Fibroblast of skin of scalp (primary cell): ENCODE measurements around the gene VAMP1.
"Not testable (repeated sequence)": the region's sequence is repeated elsewhere in the genome, so short reads cannot be mapped to it uniquely, and the experiment has no call there.

Experiments
- DNase-seq: peaks from one replicate; pipeline ENCODE4 v3.0.0-alpha.2; 2013

Gene VAMP1

DNA sequence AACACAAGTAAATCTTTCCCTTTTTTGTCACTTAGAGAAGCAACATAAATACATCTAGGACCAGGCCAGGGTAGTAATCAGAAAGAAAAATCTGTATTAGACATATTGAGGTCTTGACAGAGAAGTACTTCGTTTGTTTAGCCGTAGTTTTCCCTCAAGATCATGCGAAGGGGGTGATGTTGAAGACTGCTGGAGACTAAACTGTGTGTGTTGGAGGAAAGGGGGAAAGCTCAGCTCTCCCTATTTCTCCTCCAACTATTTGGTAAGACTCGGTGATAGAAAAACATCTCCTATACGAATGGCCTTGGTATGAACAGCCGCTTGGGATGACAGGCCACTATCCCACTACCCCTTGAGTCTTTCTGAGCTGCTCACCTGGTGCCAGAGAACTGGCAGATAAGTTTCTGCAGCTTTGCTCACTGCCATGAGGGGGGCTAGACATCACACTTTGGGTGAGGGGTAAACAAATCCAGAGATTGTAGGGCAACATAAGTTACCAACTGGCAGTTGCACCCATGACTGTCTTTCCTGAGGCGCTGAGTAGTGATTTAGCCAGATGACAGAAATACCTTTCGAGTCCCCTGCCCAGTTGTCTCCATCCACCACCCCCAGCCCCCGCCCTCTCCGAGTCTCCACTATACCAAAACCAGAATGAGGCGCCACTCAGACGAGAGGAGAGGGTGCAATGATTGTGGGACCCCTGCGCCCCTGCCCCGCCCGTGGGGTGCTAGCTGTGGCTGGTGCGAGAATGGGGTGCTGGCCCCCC lies 685 bp downstream of the VAMP1 start:
- DNase-seq: no peak

DNA sequence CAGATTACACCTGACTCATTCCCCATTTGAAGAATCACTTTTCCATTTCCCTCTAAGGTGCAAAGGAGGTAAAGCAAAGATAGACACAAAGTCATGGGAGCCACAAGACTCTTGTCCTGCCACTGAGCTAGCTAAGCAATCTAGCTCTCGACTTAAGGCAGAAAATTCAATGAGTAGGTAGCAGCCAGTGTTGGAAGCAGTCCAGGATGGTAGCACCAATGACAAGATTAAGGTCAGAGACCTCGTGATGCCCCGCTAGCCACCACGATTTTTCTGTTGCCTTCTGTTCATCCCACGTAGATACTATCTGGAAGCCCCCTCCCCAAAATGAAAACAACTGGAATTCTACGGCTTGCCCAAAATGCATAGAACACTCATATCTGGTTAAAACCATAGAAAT lies 1.4 kb downstream of the VAMP1 start:
- DNase-seq: no peak

DNA sequence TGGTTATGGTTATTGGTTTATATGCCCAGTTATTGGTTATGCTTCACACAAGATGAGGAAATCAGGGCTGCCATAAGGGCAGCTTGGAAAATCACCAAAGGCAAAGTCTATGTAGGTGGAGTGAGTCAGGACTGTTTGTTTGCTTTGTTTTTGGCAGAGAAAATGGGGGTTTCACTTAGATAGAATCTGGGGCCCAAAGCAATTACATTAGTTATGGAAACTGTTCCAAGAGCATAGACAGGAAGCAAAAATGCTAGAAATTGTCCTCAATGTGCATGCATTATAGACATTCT lies 2.2 kb downstream of the VAMP1 start:
- no peak for DNase-seq

DNA sequence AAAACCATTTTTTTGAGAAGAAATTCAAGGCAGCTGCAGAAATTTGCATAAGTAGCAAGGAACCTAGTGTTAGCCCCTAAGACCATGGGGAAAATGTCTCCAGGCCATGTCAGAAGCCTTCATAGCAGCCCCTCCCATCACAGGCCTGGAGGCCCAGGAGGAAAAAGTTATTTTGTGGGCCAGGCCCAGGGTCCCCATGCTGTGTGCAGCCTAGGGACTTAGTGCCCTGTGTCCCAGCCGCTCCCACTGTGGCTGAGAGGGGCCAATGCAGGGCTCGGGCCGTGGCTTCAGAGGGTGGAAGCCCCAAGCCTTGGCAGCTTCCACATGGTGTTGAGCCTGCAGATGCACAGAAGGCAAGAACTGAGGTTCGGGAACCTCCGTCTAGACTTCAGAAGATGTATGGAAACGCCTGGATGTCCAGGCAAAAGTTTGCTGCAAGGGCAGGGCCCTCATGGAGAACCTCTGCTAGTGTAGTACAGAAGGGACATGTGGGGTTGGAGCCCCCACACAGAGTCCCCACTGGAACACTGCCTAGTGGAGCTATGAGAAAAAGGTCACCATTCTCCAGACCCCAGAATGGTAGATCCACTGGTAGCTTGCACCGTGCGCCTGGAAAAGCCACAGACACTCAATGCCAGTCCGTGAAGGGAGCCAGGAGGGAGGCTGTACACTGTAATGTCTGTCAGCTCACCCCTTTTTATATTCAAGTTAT lies 2.8 kb downstream of the VAMP1 start:
- not testable (repeated sequence) for DNase-seq

DNA sequence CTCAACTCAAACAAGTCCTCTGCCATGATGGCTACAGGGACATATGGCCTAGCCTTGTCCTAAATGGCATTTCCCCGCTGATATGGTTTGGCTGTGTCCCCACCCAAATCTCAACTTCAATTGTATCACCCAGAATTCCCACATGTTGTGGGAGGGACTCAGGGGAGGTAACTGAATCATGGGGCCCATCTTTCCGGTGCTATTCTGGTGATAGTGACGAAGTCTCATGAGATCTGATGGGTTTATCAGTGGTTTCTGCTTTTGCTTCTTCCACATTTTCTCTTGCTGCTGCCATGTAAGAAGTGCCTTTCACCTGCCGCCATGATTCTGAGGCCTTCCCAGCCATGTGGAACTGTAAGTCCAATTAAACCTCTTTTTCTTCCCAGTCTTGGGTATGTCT lies 3.7 kb downstream of the VAMP1 start:
- not testable (repeated sequence) for DNase-seq

DNA sequence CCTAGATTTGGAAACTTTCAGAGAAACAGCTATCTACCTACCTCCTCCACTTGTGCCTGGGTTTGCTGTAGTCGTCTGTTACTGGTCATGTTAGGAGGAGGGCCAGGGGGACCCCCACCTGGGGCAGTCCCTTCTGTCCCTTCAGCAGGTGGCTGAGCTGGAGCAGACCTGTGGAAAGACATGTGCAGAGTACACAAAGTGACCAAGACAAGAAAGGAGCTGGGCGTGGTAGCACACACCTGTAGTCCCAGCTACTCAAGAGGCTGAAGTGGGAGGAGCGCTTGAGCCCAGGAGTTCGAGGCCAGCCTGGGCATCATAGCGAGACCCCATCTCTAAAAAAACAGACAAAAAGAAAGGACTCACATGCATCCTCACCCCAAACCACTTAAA lies 4.3 kb downstream of the VAMP1 start:
- no peak for DNase-seq

DNA sequence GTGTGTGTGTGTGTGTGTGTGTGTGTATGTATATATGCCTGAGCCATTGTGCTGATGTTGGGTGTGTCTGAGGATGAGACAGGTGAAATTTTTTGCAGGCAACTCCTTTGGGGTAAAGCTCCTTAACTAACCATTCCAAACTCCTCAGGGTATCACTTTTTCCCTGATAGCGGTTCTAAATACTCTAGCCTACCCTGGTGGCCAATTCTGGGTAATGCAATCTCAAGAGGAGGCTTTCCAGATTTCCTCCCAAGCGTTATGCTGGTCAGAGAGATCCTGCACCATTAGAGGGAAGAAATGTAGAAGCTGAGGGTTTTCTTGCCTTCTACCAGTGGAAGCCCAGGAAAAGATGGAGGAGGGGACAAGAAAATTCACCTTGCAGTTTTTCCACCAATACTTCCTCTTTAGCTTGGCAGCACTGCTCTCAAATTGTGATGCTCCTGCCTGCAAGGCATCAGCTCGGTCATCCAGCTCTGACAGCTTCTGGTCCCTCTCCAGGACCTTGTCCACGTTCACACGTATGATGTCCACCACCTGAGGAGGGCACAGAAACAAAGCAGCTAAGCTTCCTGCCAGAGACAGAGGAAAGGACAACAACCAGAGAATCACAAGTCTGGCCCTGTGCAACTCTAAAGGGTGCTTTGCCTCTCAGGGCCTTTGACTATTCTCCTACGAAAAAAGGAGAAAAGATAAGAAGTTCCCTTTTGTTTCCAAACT lies 4.9 kb downstream of the VAMP1 start:
- peak; percentile 72 for DNase-seq

DNA sequence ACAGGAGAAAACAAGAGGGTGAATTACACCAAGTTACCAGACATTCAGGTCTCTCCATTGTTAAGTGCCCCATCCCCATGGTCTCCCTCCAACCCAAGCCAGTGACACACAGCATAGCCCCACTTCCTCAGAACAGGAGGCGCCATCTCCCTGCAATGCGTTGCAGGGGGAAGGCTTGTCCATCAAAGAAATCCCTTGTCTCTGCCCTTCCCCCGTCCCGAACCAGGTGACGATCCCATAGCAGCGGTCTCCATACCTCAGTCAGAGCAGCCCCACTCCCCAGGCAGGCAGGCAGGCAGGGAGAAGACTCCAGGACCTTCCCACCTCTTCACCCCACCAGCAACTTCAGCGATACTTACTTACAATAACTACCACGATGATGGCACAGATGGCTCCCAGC lies 5.9 kb downstream of the VAMP1 start:
- DNase-seq: no peak

DNA sequence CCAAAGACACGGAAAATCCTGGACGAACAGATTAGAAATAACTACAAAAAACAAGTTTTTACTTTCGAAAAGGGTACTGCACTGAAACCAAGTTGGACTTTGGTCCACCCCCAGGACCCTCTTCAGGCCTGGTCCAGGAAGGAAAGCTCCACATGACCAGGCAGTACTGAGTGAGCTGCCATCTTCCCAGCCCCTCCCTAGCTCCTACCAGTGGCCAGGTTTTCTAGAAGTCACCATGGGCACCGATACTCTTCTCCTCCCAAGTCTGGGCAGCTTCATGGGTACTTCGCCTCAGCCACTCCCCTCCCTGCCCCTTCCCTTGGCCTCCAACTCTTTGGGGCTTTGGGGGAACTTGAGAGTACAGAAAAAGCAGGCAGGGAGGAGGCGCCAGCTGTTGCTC lies 6.6 kb downstream of the VAMP1 start:
- DNase-seq: no peak

DNA sequence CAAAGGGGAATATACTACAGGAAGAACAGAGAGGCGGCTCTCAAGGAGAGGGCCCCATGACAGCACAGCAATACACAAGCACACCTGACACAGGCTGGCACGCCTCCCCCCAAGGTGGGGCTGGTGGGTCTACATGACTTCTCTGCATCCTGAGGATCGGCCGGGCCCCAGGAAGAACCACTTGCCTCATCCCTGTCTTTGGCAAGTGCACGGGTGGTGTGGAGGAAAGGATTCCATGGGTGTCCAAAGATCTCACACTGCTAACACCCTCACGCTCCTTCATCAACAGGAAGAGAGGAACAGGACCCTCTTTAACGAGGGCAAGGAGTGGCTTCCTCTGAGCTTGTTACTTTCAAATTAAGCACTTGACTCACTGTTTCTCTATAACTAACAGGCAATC lies 7.3 kb downstream of the VAMP1 start:
- DNase-seq: no peak

DNA sequence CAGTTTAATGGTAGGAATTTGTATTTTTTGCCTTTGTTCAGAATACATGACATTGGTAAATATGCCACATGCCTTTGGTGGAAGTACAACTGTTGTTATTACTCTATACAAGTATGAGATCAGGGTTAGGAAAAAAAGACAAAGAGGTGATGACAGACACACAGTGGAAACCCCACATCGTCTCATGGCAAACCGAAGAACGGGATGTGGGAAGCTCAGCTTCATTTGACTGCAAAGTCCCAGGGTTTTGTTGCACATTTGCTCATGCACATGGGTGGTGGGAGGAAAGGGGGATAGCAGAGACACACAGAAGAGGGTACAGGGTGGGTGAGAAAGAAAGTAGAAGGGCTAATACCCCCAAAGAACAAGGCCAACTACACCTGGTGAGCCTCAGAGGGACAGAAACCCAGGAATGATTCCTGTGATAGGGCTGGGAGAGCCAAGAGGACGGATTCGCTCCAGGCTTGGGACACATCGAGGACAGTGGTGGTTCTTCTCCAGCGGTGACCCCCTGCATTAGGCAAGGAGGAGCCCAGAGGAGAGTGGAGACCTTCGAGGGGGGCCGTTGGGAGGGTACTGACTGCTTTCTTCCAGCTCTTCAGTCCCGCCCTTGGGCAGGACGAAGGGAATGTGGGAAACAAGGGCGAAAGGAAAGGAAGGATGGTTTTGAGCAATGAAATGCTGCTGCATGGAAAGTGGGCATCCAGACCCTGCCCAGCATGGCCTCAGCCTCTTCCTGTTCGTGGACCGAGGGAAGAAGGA lies 8.1 kb downstream of the VAMP1 start:
- no peak for DNase-seq

DNA sequence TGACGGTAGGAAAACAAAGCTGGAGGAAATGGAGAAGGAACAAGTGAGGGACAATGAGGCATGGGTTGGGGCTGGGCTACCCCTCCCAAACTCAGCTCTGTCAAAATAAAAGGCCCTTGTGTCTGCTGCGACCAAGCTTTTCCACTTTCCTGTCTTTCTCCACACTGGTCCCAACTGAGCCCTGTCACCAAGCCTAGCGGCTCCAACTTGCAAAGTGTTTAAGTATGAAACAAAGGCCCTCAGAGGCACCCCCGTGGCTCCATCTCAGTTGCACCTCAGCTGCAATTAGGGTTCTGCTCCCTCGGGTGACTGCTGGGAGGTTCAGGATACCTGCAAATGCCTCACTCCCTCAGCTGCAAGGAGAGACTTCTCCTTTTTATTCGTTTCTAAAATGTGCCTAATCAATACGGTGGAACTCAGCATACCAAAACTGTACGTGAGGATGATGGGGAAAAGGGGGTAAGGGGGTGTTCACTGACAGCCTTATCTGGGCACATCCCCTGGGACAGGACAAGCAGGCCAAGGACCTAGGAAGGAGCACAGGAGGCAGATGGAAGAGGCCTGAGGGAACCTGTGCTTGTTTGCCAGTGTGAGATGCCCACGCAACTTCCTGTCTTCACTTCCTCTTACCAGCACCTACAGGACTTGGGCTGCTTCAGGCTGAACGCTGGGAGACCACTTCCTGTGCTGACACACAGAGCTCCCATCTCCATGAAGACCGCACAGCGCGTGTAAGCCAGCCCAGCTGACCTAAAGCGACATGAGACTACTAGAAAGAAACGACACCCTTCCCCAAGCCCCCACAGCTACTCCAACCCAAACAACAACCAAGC lies 8.9 kb downstream of the VAMP1 start:
- no peak for DNase-seq

DNA sequence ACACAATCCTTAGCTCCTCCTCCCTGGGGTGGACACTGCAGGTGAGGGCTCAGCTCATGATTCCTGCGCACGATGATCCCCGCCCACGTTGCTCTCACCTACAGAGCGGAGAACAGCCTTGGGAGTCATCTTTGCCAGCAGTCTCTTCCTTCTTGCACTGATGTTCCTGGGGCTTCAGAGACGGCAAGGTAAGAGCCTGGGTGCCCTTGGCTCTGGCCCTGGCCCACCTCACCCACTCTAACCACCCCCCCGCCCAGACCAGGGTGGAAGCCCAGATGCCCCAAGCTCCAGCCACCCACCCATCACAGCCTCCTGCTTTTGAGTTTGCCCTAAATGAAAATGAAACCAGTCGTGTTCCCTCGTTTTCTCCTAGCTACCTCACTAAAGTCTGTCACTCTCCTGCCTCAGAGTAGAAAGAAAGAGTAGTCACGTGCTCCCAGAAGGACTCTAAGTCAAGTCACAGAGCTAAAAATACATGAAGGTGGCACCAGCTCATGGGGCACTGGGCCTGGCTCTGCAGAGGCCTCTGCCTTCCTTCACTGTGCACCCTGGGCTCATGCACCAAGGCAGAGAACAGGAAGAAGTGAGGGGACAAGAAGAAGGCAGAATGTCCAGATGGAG lies 9.6 kb downstream of the VAMP1 start:
- DNase-seq: no peak

DNA sequence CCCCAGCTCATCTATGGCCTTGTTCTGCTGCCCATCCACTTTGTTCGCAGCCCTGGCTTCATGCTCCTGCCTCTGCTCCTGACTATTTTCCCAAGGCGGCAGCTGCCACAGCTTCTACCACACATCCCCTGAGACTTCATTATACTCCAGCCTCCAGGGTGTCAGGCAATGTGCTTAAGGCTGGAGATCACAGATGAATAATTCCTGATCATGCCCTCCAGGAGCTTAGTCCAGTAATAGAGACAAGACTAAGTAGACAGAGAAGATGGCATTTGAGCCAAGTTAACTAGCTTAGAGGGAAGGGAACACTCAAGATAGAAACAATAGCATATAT lies 11.5 kb downstream of the VAMP1 start:
- no peak for DNase-seq

DNA sequence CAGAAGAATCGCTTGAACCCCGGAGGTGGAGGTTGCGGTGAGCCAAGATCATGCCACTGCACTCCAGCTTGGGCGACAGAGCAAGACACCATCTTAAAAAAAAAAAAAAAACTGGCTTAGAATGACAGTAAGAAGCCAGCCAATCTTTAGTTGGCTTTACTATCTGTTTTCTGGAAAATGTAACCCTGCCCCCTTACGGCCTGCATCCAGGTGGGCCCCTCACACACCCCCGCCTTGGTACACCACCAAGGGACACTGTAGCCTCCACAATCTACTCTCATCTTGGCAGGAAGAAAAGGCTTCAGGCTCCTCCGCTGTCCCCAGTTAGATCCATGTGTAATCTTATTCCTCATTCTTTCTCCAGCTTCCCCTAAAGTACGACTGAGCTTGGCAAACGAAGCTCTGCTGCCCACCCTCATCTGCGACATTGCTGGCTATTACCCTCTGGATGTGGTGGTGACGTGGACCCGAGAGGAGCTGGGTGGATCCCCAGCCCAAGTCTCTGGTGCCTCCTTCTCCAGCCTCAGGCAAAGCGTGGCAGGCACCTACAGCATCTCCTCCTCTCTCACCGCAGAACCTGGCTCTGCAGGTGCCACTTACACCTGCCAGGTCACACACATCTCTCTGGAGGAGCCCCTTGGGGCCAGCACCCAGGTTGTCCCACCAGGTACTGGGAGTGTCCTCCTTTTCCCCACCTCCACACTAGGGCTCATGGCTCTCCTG lies 12.0 kb downstream of the VAMP1 start:
- no peak for DNase-seq

DNA sequence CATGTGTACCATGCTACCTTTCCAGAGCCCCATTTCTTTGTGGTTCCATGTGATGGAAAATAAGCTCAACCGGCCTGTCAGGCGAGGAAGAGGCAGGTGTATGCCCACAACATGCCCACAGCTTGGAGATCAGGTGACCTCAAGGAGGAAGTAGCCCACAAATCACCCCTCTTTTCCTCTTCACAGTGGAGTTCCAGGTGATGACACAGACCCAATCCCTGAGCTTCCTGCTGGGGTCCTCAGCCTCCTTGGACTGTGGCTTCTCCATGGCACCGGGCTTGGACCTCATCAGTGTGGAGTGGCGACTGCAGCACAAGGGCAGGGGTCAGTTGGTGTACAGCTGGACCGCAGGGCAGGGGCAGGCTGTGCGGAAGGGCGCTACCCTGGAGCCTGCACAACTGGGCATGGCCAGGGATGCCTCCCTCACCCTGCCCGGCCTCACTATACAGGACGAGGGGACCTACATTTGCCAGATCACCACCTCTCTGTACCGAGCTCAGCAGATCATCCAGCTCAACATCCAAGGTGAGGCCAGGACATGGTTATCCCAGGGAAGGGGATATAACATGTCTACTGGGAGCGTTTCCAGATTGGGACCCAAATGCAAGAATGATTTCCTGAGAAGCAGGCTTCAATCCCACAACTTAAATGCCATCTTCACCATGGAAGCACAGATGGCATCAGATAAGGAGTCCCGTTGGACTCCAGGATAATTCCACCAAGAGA lies 13.1 kb downstream of the VAMP1 start:
- DNase-seq: no peak

DNA sequence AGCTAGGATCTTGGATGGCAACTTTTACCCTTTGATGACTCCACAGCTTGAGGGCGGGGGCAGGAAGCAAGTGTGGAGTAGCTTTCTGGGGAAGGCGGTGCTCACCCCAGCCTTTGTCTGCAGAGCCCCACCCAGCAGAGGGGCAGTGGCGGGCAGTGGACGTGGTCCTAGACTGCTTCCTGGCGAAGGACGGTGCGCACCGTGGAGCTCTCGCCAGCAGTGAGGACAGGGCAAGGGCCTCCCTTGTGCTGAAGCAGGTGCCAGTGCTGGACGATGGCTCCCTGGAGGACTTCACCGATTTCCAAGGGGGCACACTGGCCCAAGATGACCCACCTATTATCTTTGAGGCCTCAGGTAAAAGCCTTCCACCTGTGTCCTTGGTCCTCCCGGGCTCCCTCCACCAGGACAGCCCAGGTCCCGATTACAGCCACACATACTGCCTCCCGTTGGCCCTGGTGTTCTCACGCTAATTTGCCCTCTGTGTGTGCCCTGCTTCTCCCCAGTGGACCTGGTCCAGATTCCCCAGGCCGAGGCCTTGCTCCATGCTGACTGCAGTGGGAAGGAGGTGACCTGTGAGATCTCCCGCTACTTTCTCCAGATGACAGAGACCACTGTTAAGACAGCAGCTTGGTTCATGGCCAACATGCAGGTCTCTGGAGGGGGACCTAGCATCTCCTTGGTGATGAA lies 17.4 kb downstream of the VAMP1 start:
- no peak for DNase-seq

DNA sequence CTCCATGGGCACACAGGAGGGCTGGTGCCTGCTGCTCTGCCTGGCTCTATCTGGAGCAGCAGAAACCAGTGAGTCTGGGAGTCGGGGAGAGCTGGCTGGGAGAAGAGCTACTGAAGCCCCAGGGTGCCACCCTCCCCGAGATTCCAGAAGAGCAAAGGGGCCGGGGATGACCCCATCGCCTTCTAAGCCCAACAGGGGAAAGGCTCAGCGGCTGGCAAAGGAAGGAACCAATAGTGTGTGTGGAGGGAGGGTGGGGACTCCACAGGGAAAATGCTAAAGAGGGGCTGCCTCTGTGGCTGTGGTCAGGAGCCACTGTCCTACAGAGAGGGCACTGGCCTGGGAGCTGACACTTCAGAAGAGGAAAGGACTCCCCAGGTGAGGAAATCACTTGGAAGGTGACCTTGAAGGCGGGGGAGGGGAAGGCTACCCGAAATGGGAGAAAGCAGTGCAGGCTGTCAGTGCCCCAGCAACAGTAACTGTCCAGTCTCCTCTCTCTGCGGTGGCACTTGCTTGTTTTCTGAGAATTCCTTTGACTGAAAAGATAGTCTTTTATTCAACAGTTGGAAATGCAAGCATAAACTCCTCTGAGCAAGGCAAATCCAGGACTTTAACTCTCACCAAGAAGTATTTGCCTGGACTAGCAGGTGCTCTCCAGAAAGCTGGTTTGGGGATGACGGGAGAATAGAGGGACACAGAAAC lies 18.1 kb downstream of the VAMP1 start:
- DNase-seq: peak; percentile 9
